GM21381 (cell line): ENCODE data around the gene HSD17B8.
A peak's percentile ranks its signal among the peaks of the same experiment; 100 is the strongest.

ENCODE experiments used
- ATAC-seq: cut with Tn5 transposase; IDR thresholded peaks from one replicate; pipeline ENCODE4 v1.9.1; 2021; ENCODE audit warnings: mild to moderate bottlenecking, moderate library complexity; ENCODE audit not compliant: unreplicated experiment

Gene HSD17B8

GRCh38 chr6:33204415-33205190 is at the start of gene HSD17B8:
Gene HSD17B8 (plus strand): TSS chr6:33204655. CDS start chr6:33204669, 14 bp downstream.
- peak; percentile 41 for ATAC-seq

- ATAC-seq: no peak
These were observed 47.9 kb upstream of the HSD17B8 start for GRCh38 chr6:33156561-33156960.

- no peak for ATAC-seq
These were observed 47.5 kb upstream of the HSD17B8 start for GRCh38 chr6:33156964-33157363.

- no peak for ATAC-seq
These were observed 44.4 kb upstream of the HSD17B8 start for GRCh38 chr6:33160096-33160495.

- no peak for ATAC-seq
These were observed 43.6 kb upstream of the HSD17B8 start for GRCh38 chr6:33160728-33161344.

GRCh38 chr6:33161354-33162331 is 42.8 kb upstream of the HSD17B8 start:
- ATAC-seq: no peak

- ATAC-seq: no peak
These were observed 40.9 kb upstream of the HSD17B8 start for GRCh38 chr6:33163540-33163939.

GRCh38 chr6:33164176-33164575 is 40.3 kb upstream of the HSD17B8 start:
- ATAC-seq: no peak

GRCh38 chr6:33164665-33165373 is 39.6 kb upstream of the HSD17B8 start:
- no peak for ATAC-seq

- no peak for ATAC-seq
These were observed 38.7 kb upstream of the HSD17B8 start for GRCh38 chr6:33165581-33166258.

- ATAC-seq: no peak
These were observed 38.1 kb upstream of the HSD17B8 start for GRCh38 chr6:33166363-33166762.

GRCh38 chr6:33166811-33167210 is 37.6 kb upstream of the HSD17B8 start:
- no peak for ATAC-seq

GRCh38 chr6:33167374-33168283 is 36.8 kb upstream of the HSD17B8 start:
- no peak for ATAC-seq

- ATAC-seq: no peak
These were observed 36.2 kb upstream of the HSD17B8 start for GRCh38 chr6:33168284-33168601.

- ATAC-seq: no peak
These were observed 35.8 kb upstream of the HSD17B8 start for GRCh38 chr6:33168639-33169038.

- ATAC-seq: no peak
These were observed 34.9 kb upstream of the HSD17B8 start for GRCh38 chr6:33169291-33170175.

GRCh38 chr6:33170176-33171015 is 34.1 kb upstream of the HSD17B8 start:
- ATAC-seq: no peak
